Gastroesophageal sphincter (tissue), 4 donors: Measurements from ENCODE around the gene CLEC4F. TPM values are rescaled to one million over a fixed set of nuclear protein-coding genes. Genes with fewer than 3 reads are reported as not detected.

Source experiments
- ATAC-seq: fragments of 150-250 bp; one replicate; pipeline ENCODE4 v1.9.1; 2016; ENCODE audit warnings: mild to moderate bottlenecking, moderate library complexity
- H3K27ac ChIP-seq, 4 donors: fragments of 200-600 bp; sonication (generic) in 3 of 4; 1 replicate in 3 of 4; 2 replicates in 1 of 4; pipeline ENCODE4 v1.5.1; 2016 to 2019
- H3K27me3 ChIP-seq: fragments of 200-600 bp; sonication (generic); one replicate; pipeline ENCODE4 v1.5.1; 2019
- H3K36me3 ChIP-seq, 2 donors: fragments of 200-600 bp; sonication (generic); one replicate each; pipeline ENCODE4 v1.5.1; 2019; ENCODE audit warnings: control low read depth in 1 of 2
- H3K4me1 ChIP-seq, 3 donors: fragments of 200-600 bp; sonication (generic); 1 replicate in 2 of 3; 2 replicates in 1 of 3; pipeline ENCODE4 v1.5.1; 2016 to 2019; ENCODE audit warnings: control low read depth in 2 of 3
- H3K4me3 ChIP-seq, 2 donors: fragments of 200-600 bp; sonication (generic); one replicate each; pipeline ENCODE4 v1.5.1; 2019; ENCODE audit warnings: mild to moderate bottlenecking in 1 of 2, moderate library complexity in 1 of 2
- H3K9me3 ChIP-seq, 3 donors: fragments of 200-600 bp; sonication (generic); one replicate each; pipeline ENCODE4 v1.5.1; 2017 to 2019; ENCODE audit warnings: control low read depth in 2 of 3
- CTCF ChIP-seq, 4 experiments: fragments of 200-600 bp in 2 of 4; fragments of 450-650 bp in 2 of 4; sonication (generic) in 1 of 4; IDR thresholded peaks; one replicate each; pipeline ENCODE4 v1.5.1; 2017 to 2019; ENCODE audit warnings: antibody characterized with exemption in 4 of 4, mild to moderate bottlenecking in 2 of 4, moderate library complexity in 2 of 4
- EP300 ChIP-seq: sonication (generic); formaldehyde crosslinking; IDR thresholded peaks from one replicate; pipeline ENCODE4 v1.6.1; 2017; ENCODE audit warnings: antibody characterized with exemption, mild to moderate bottlenecking
- POLR2A ChIP-seq, 2 donors: fragments of 450-650 bp; IDR thresholded peaks; one replicate each; pipeline ENCODE4 v1.6.1; 2017; ENCODE audit warnings: antibody characterized with exemption in 2 of 2, mild to moderate bottlenecking in 2 of 2, moderate library complexity in 1 of 2
- POLR2AphosphoS5 ChIP-seq: sonication (generic); formaldehyde crosslinking; IDR thresholded peaks from one replicate; pipeline ENCODE4 v1.6.1; 2017; ENCODE audit warnings: antibody characterized with exemption
- WGBS, 2 donors: methylation state at CpG; one replicate each; pipeline ENCODE4 v1.1.5; 2018; ENCODE audit warnings: low coverage in 1 of 2; 5-methylcytosine and 5-hydroxymethylcytosine counted together
- total RNA-seq, 4 donors: library from RNA; depleted of rRNA; stranded (reverse); fragments of >200 nt; gene quantifications; one replicate each; pipeline ENCODE4 v1.1.0, GENCODE V29; 2016

CLEC4F gene
- total RNA-seq, 4 donors from 2014 or later: 1.1 TPM; not detected in 2

- TF ChIP-seq POLR2A (IDR thresholded peaks at IDR 0.05) (no peak), EP300 (no peak), CTCF (IDR thresholded peaks at IDR 0.05) (no peak), POLR2AphosphoS5 (no peak)
- 69% methylated on average over 2 of the region's 2 CpGs; no CpG with 5 or more reads in 1 of the 2 donors for WGBS, 2 donors
- Histone ChIP-seq H3K36me3 (no peaks in the 10 kb centered on the region), H3K4me1 (peaks cover 0 to 5% (median 3%) of the 10 kb centered on the region in 3 donors), H3K4me3 (no peak overlapping the region), H3K27ac (no peak overlapping the region), H3K27me3 (peaks cover 89% of the 10 kb centered on the region), H3K9me3 (no peaks in the 10 kb centered on the region)
- no peak for ATAC-seq
These were observed 47.8 kb downstream of the CLEC4F start for GRCh38 chr2:70772486-70773155.

- no peak for TF ChIP-seq POLR2A (IDR thresholded peaks at IDR 0.05)
- TF ChIP-seq CTCF (IDR thresholded peaks at IDR 0.05): no peak
- TF ChIP-seq POLR2AphosphoS5: no peak
- no peak for TF ChIP-seq EP300
- no peak for ATAC-seq
- Histone ChIP-seq H3K9me3 (no peaks in the 10 kb centered on the region), H3K27me3 (peaks cover 92% of the 10 kb centered on the region), H3K36me3 (no peaks in the 10 kb centered on the region), H3K4me1 (peaks cover 0 to 16% (median 11%) of the 10 kb centered on the region in 3 donors), H3K27ac (no peak overlapping the region), H3K4me3 (no peak overlapping the region)
- 63% methylated on average over 2 of the region's 2 CpGs; no CpG with 5 or more reads in 1 of the 2 donors for WGBS, 2 donors
These were observed 49.0 kb downstream of the CLEC4F start for GRCh38 chr2:70771446-70771845.

- Histone ChIP-seq H3K4me1 (peaks cover 0 to 18% (median 11%) of the 10 kb centered on the region in 3 donors), H3K4me3 (no peak overlapping the region), H3K27ac (no peak overlapping the region), H3K9me3 (no peaks in the 10 kb centered on the region), H3K36me3 (no peaks in the 10 kb centered on the region), H3K27me3 (peaks cover 94% of the 10 kb centered on the region)
- 53 to 83% methylated on average over 1 to 2 of the region's 2 CpGs for WGBS, 2 donors
- TF ChIP-seq EP300 (no peak), POLR2A (IDR thresholded peaks at IDR 0.05) (no peak), POLR2AphosphoS5 (no peak), CTCF (IDR thresholded peaks at IDR 0.05) (no peak)
- ATAC-seq: no peak
These were observed 50.9 kb downstream of the CLEC4F start for GRCh38 chr2:70769450-70769849.

- no peak for ATAC-seq
- H3K27me3 ChIP-seq: peaks cover 94% of the 10 kb centered on the region
- H3K9me3 ChIP-seq: no peaks in the 10 kb centered on the region
- WGBS, 2 donors: 50 to 61% methylated on average over 5 to 7 of the region's 7 CpGs
- H3K27ac ChIP-seq: no peak overlapping the region
- H3K36me3 ChIP-seq: no peaks in the 10 kb centered on the region
- TF ChIP-seq EP300: no peak
- no peak for TF ChIP-seq POLR2A (IDR thresholded peaks at IDR 0.05)
- TF ChIP-seq CTCF (IDR thresholded peaks at IDR 0.05): no peak
- TF ChIP-seq POLR2AphosphoS5: no peak
- peak overlapping the region in 1 of 2 donors; percentile 51 for H3K4me3 ChIP-seq
- H3K4me1 ChIP-seq: peaks cover 0 to 18% (median 11%) of the 10 kb centered on the region in 3 donors
These were observed 51.8 kb downstream of the CLEC4F start for GRCh38 chr2:70768590-70769085.
